HepG2 (cell line): ENCODE data around the gene IQCE. TPM values are rescaled to one million over a fixed set of nuclear protein-coding genes. Genes with fewer than 3 reads are reported as not detected.
A peak's percentile ranks its signal among the peaks of the same experiment; 100 is the strongest.
"Not testable (repeated sequence)": the region's sequence is repeated elsewhere in the genome, so short reads cannot be mapped to it uniquely, and the experiment has no call there.

Experiments
- ATAC-seq: fragments of 200-7000 bp; cut with Tn5 transposase; 3 replicates; pipeline ENCODE4 v1.9.1; 2020; ENCODE audit warnings: mild to moderate bottlenecking, moderate library complexity
- BruUV-seq: library from RNA; stranded (reverse); fragments of 400-500 nt; replicated peaks from 2 replicates; lab custom pipeline; 2021; lab: Mats Ljungman, UMichigan
- CTCF ChIA-PET: fragments of 300-600 bp; formaldehyde crosslinking; extraction: SDS; loops from one replicate; lab custom pipeline; 2021; ENCODE audit warnings: low total read pairs, inconsistent platforms, low intra/inter-chr PET ratio; lab: Yijun Ruan, JAX
- POLR2A ChIA-PET: fragments of 350-600 bp; sonication (Branson Sonifier 250); formaldehyde crosslinking; loops from one replicate; lab custom pipeline; 2020; ENCODE audit warnings: antibody characterized with exemption, inconsistent platforms; lab: Yijun Ruan, JAX
- DNase-seq: peaks from one replicate; pipeline ENCODE4 v3.0.0-alpha.2; 2015; ENCODE audit warnings: low spot score
- FAIRE-seq: peaks from 3 replicates; lab custom pipeline; 2011; peaks lifted over from hg19 to GRCh38; lab: Jason Lieb, UNC
- H2AFZ ChIP-seq: one replicate; pipeline ENCODE4 v1.6.1; 2011; ENCODE audit warnings: low read length, inconsistent platforms
- H3K27ac ChIP-seq: fragments of 300-600 bp; 3 replicates; pipeline ENCODE4 v1.8.0; 2011; ENCODE audit warnings: mixed run types, mild to moderate bottlenecking, mixed read lengths, low read length, inconsistent platforms; ENCODE audit not compliant: insufficient read depth; ENCODE audit errors: extremely low read length
- H3K27me3 ChIP-seq, 2 experiments: fragments of 200-600 bp in 1 of 2; 2 replicates in 1 of 2; 3 replicates in 1 of 2; pipeline versions ENCODE4 v1.6.0 to v1.8.0; 2011; ENCODE audit warnings: low read length in 2 of 2, mild to moderate bottlenecking in 2 of 2, moderate library complexity in 2 of 2, inconsistent platforms in 1 of 2; ENCODE audit not compliant: insufficient read depth in 2 of 2, control insufficient read depth in 1 of 2
- H3K36me3 ChIP-seq, 2 experiments: fragments of 200-600 bp in 1 of 2; replicated peaks in 1 of 2; 2 replicates in 1 of 2; 3 replicates in 1 of 2; pipeline versions ENCODE4 v1.5.1 to v1.8.0; 2011; ENCODE audit warnings: low read length in 2 of 2, inconsistent platforms in 1 of 2; ENCODE audit not compliant: insufficient read depth in 2 of 2, control insufficient read depth in 1 of 2
- H3K4me1 ChIP-seq: 2 replicates; pipeline ENCODE4 v1.5.1; 2012; ENCODE audit warnings: low read length, inconsistent platforms; ENCODE audit not compliant: insufficient read depth
- H3K4me2 ChIP-seq: 2 replicates; pipeline ENCODE4 v1.6.0; 2011; ENCODE audit warnings: low read depth, low read length, inconsistent platforms
- H3K4me3 ChIP-seq, 3 experiments: fragments of 200-600 bp in 1 of 3; sonication (generic), shearing (Covaris generic) in 1 of 3; replicated peaks in 1 of 3; 2 replicates each; pipeline ENCODE4 v1.5.1; 2011 to 2016; ENCODE audit warnings: low read length in 3 of 3, inconsistent platforms in 2 of 3, low read depth in 2 of 3, mild to moderate bottlenecking in 2 of 3, control low read depth in 1 of 3, mixed read lengths in 1 of 3; ENCODE audit not compliant: insufficient read depth in 1 of 3
- H3K79me2 ChIP-seq: one replicate; pipeline ENCODE4 v1.6.1; 2011; ENCODE audit warnings: low read length, inconsistent platforms; ENCODE audit not compliant: insufficient read depth
- H3K9ac ChIP-seq: 2 replicates; pipeline ENCODE4 v1.6.0; 2011; ENCODE audit warnings: mild to moderate bottlenecking, low read depth, low read length, inconsistent platforms; ENCODE audit not compliant: insufficient read depth
- H3K9me3 ChIP-seq: 2 replicates; pipeline ENCODE4 v1.5.1; 2012; ENCODE audit warnings: mild to moderate bottlenecking, low read length
- H4K20me1 ChIP-seq: 2 replicates; pipeline ENCODE4 v1.6.0; 2011; ENCODE audit warnings: inconsistent platforms, mild to moderate bottlenecking, low read length, moderate library complexity; ENCODE audit not compliant: insufficient read depth
- JDP2 ChIP-seq: sonication (generic); formaldehyde crosslinking; IDR thresholded peaks from 2 replicates; pipeline ENCODE4 v1.8.1; 2022; ENCODE audit warnings: missing genetic modification reagents, borderline replicate concordance
- MAFK ChIP-seq, 2 experiments: IDR thresholded peaks in 1 of 2; conservative IDR thresholded peaks in 1 of 2; 2 replicates each; pipeline ENCODE4 v1.6.1; 2011; ENCODE audit warnings: improper control_type of control experiment in 2 of 2, low read length in 2 of 2
- MAZ ChIP-seq, 2 experiments: sonication (generic) in 1 of 2; formaldehyde crosslinking in 1 of 2; IDR thresholded peaks; 2 replicates each; pipeline versions ENCODE4 v1.5.0 to v1.6.1; 2012 to 2020; ENCODE audit warnings: low read depth in 2 of 2, mild to moderate bottlenecking in 2 of 2, borderline replicate concordance in 1 of 2, improper control_type of control experiment in 1 of 2, low read length in 1 of 2, missing genetic modification reagents in 1 of 2, moderate library complexity in 1 of 2
- PHF20 ChIP-seq: sonication (generic); formaldehyde crosslinking; IDR thresholded peaks from 2 replicates; pipeline ENCODE4 v1.5.0; 2020; ENCODE audit warnings: mild to moderate bottlenecking, missing genetic modification reagents
- TAF15 ChIP-seq: fragments of 200-400 bp; formaldehyde crosslinking; IDR thresholded peaks from one replicate; pipeline ENCODE4 v1.6.1; 2018; ENCODE audit warnings: mild to moderate bottlenecking, low read depth, low read length; ENCODE audit not compliant: poor library complexity, severe bottlenecking
- ZFY ChIP-seq: sonication (generic); formaldehyde crosslinking; IDR thresholded peaks from 2 replicates; pipeline ENCODE4 v1.4.0; 2020; ENCODE audit warnings: missing genetic modification reagents
- ZNF563 ChIP-seq: sonication (generic); formaldehyde crosslinking; IDR thresholded peaks from 2 replicates; pipeline ENCODE4 v1.8.0; 2022; ENCODE audit warnings: mild to moderate bottlenecking, moderate library complexity, missing genetic modification reagents
- WGBS: methylation state at CpG from one replicate; pipeline ENCODE4 v1.1.6; 2017; ENCODE audit warnings: low lambda C conversion rate; 5-methylcytosine and 5-hydroxymethylcytosine counted together
- in situ Hi-C: cut with HindIII; loops from 2 replicates; pipeline ENCODE4 v1.10.0; 2017; ENCODE audit warnings: low pct_unique_long_range_greater_than_20kb; ENCODE audit not compliant: extremely low pct_ligation_motif_present
- intact Hi-C: fragments of 100-400 bp; cut with micrococcal nuclease; formaldehyde crosslinking; loops from one replicate; pipeline ENCODE4 v1.10.0; 2022; ENCODE audit not compliant: unreplicated experiment
- polyA plus RNA-seq, 8 experiments: library from polyadenylated mRNA; depleted of rRNA in 3 of 8; stranded (reverse) in 7 of 8; unstranded in 1 of 8; fragments of >200 nt; fragmentation: Illumina TruSeq in 4 of 8; extraction: Trizol in 4 of 8; gene quantifications; 2 replicates each; pipeline versions ENCODE4 v1.2.1 to v1.2.3, GENCODE V29; 2011 to 2016; ENCODE audit warnings: low read depth in 4 of 8, missing spikeins in 1 of 8, mixed read lengths in 1 of 8; ENCODE audit not compliant: insufficient read depth in 1 of 8
- total RNA-seq, 5 experiments: library from RNA; depleted of rRNA; stranded (reverse); fragments of >200 nt; fragmentation: Illumina TruSeq; extraction: Trizol; gene quantifications; 2 replicates each; pipeline ENCODE4 v1.2.3, GENCODE V29; 2016; ENCODE audit warnings: low read depth in 1 of 5

IQCE gene
- total and polyA plus RNA-seq, 2 of the 13 experiments (the other 11 are each of a cell fraction or from before 2014, with no cell fraction given) = 1.5 to 2.5 TPM

- no peak for TF ChIP-seq TAF15
- TF ChIP-seq JDP2 (CRISPR knock-in tag) = no peak
- TF ChIP-seq PHF20 (CRISPR knock-in tag) = no peak
- TF ChIP-seq MAZ (IDR thresholded peaks at IDR 0.05; ENCODE audit: borderline replicate concordance, low read depth, low read length) = peak; percentile 64; the same call in 1 of the 2 replicates
- TF ChIP-seq MAZ (CRISPR knock-in tag; IDR thresholded peaks at IDR 0.05; ENCODE audit: low read depth) = no peak
- TF ChIP-seq ZFY = peak; percentile 69
- TF ChIP-seq MAFK (conservative IDR thresholded peaks at IDR 0.05 in 1 of 2, IDR thresholded peaks at IDR 0.05 in 1 of 2; ENCODE audit: low read length in 2 of 2) = no peak
- TF ChIP-seq ZNF563 = peak; percentile 50; the same call in 1 of the 2 replicates
Measured at GRCh38 chr7:2559283-2559950, 638 bp downstream of the IQCE start (continued).

GRCh38 chr7:2563955-2564354 lies 5.2 kb downstream of the IQCE start:
- in situ Hi-C loops = loop anchor here (10.0 kb wide), 1 partner anchor 81 kb away; no protein-coding TSS in a partner anchor
- BruUV-seq = not testable (repeated sequence)

More at GRCh38 chr7:2563955-2564354, 5.2 kb downstream of the IQCE start:
- peaks cover 26% of the 10 kb centered on the region for H3K4me1 ChIP-seq
- H3K27me3 ChIP-seq, POLR2A ChIA-PET, FAIRE-seq, H3K36me3 ChIP-seq, H3K27ac ChIP-seq, H4K20me1 ChIP-seq, H3K79me2 ChIP-seq, CTCF ChIA-PET, H3K9me3 ChIP-seq, H2AFZ ChIP-seq, ATAC-seq, DNase-seq, H3K4me2 ChIP-seq, H3K9ac ChIP-seq, H3K4me3 ChIP-seq: not testable (repeated sequence)
- 95% methylated on average over 3 of the region's 3 CpGs for WGBS
- intact Hi-C loops = loop anchor here (10.0 kb wide), 1 partner anchor 89 kb away; the partner anchor contains the start of gene GRIFIN
